PC-9 (cell line): ENCODE measurements around the gene NHSL1. TPM values are rescaled to one million over a fixed set of nuclear protein-coding genes. Genes with fewer than 3 reads are reported as not detected.

ENCODE experiments used
- BruUV-seq: library from RNA; stranded (reverse); fragments of 400-500 nt; replicated peaks from 2 replicates; lab custom pipeline; 2021; lab: Mats Ljungman, UMichigan
- CTCF ChIA-PET: fragments of 300-600 bp; sonication (Branson Sonifier 250); formaldehyde crosslinking; loops from one replicate; lab custom pipeline; 2022; ENCODE audit warnings: antibody characterized with exemption; lab: Charles Lee
- POLR2A ChIA-PET: fragments of 300-600 bp; sonication (Branson Sonifier 250); formaldehyde crosslinking; loops from one replicate; lab custom pipeline; 2022; ENCODE audit warnings: antibody characterized with exemption; ENCODE audit not compliant: unreplicated experiment; lab: Charles Lee
- DNase-seq, 2 experiments: peaks; one replicate each; pipeline versions ENCODE4 v3.0.0 to v3.0.0-alpha.2; 2015 to 2022; ENCODE audit warnings: mixed read lengths in 1 of 2
- H2AFZ ChIP-seq: fragments of 200-600 bp; sonication (generic); 2 replicates; pipeline ENCODE4 v1.8.1; 2017; ENCODE audit warnings: antibody characterized with exemption
- H3F3A ChIP-seq: fragments of 200-600 bp; sonication (generic); 2 replicates; pipeline ENCODE4 v1.8.1; 2017; ENCODE audit warnings: antibody characterized with exemption, mild to moderate bottlenecking, low read depth; ENCODE audit not compliant: insufficient read depth
- H3K27ac ChIP-seq: fragments of 200-600 bp; sonication (generic); 2 replicates; pipeline ENCODE4 v1.6.1; 2016; ENCODE audit warnings: mixed run types
- H3K27me3 ChIP-seq: fragments of 200-600 bp; sonication (generic); 2 replicates; pipeline ENCODE4 v1.6.1; 2016; ENCODE audit warnings: low read depth, mixed run types; ENCODE audit not compliant: insufficient read depth
- H3K36me3 ChIP-seq: fragments of 200-600 bp; sonication (generic); 2 replicates; pipeline ENCODE4 v1.6.1; 2016; ENCODE audit warnings: low read depth, mixed run types
- H3K4me1 ChIP-seq: fragments of 200-600 bp; sonication (generic); replicated peaks from 2 replicates; pipeline ENCODE4 v1.6.1; 2016; ENCODE audit warnings: mixed run types; ENCODE audit not compliant: insufficient read depth
- H3K4me2 ChIP-seq: fragments of 200-600 bp; sonication (generic); 2 replicates; pipeline ENCODE4 v1.6.1; 2017; ENCODE audit warnings: mixed run types
- H3K4me3 ChIP-seq: fragments of 200-600 bp; sonication (generic); 2 replicates; pipeline ENCODE4 v1.6.1; 2016; ENCODE audit warnings: mixed run types
- H3K79me2 ChIP-seq: fragments of 200-600 bp; sonication (generic); 2 replicates; pipeline ENCODE4 v1.6.1; 2017; ENCODE audit warnings: low read depth, mixed run types
- H3K9me2 ChIP-seq: fragments of 200-600 bp; sonication (generic); 2 replicates; pipeline ENCODE4 v1.8.1; 2017; ENCODE audit warnings: mild to moderate bottlenecking; ENCODE audit not compliant: insufficient read depth
- H3K9me3 ChIP-seq: fragments of 200-600 bp; sonication (generic); 2 replicates; pipeline ENCODE4 v1.8.1; 2016; ENCODE audit warnings: low read depth; ENCODE audit not compliant: insufficient read depth
- H4K20me1 ChIP-seq: fragments of 200-600 bp; sonication (generic); 2 replicates; pipeline ENCODE4 v1.8.1; 2017; ENCODE audit not compliant: insufficient read depth
- CTCF ChIP-seq: fragments of 200-600 bp; sonication (generic); conservative IDR thresholded peaks from 2 replicates; pipeline ENCODE4 v1.6.1; 2017; ENCODE audit warnings: mixed run types, antibody characterized with exemption, mild to moderate bottlenecking, moderate library complexity
- EZH2 ChIP-seq: fragments of 200-600 bp; sonication (generic); IDR thresholded peaks from 2 replicates; pipeline ENCODE4 v1.8.0; 2017; ENCODE audit warnings: antibody characterized with exemption, low read depth
- intact Hi-C: fragments of 100-400 bp; cut with micrococcal nuclease; formaldehyde crosslinking; loops from one replicate; pipeline ENCODE4 v1.10.0; 2022; ENCODE audit not compliant: unreplicated experiment
- total RNA-seq: library from RNA; stranded (reverse); gene quantifications from 2 replicates; pipeline ENCODE4 v1.2.3, GENCODE V29; 2021

Gene NHSL1
- total RNA-seq, 1 experiment from 2014 or later, result 17.5 TPM

DNA sequence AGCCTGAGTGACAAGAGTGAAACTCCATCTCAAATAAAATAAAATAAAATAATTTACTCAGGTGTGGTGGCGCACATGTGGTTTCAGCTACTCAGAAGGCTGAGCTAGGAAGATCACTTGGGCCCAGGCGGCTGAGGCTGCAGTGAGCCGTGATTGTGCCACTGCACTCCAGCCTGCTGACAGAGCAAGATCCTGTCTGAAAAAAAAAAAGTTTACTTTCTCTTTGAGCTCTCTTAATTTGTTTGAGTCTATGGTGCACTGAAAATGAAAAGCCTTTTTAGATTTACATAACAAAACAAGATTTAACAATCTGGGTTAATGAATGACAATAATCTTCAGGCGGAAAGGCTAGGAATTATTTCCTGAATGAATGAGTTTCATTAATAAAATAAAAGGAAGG is 23.3 kb upstream of the NHSL1 start:
- ChIA-PET POLR2A (no interaction called here), CTCF (interaction anchor here (0.6 kb wide), 1 partner anchor 74 kb away, joined by 4 read pairs; no protein-coding TSS in a partner anchor)
- Histone ChIP-seq H3F3A (peaks cover 4% of the 10 kb centered on the region; the same call in 1 of the 2 replicates), H2AFZ (no peak overlapping the region), H3K4me1 (no peaks in the 10 kb centered on the region), H3K79me2 (no peaks in the 10 kb centered on the region), H3K9me2 (no peaks in the 10 kb centered on the region; the same call in 1 of the 2 replicates), H4K20me1 (no peaks in the 10 kb centered on the region; the same call in 1 of the 2 replicates), H3K27ac (no peak overlapping the region), H3K4me2 (no peak overlapping the region), H3K4me3 (no peak overlapping the region), H3K36me3 (no peaks in the 10 kb centered on the region), H3K9me3 (no peaks in the 10 kb centered on the region), H3K27me3 (no peaks in the 10 kb centered on the region)
- intact Hi-C loops, result no loop called here
- no peak for DNase-seq
- TF ChIP-seq EZH2 (no peak), CTCF (no peak)
- BruUV-seq, result no TSS peak

DNA sequence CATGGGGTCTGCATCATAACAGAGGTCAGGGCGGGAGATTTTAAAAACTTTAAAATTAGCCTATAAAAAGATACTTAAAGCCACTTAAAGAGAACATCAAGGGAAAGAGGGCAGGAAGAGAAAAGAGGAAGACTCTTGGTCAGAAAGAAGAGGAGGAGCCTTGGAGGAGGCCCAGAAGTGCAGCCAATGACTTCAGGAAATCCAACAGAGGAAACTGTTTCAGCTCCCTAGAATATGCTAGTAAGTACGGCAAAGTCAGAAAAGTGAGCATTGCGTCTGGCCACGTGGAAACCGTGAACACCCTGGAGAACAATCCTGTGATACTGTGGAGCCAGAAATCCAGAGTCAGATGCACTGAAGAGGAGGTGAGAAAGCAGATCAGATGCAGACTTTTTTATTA is 22.5 kb upstream of the NHSL1 start:
- H3K4me1 ChIP-seq, result no peaks in the 10 kb centered on the region
- CTCF ChIA-PET, result no interaction called here
- no TSS peak for BruUV-seq
- H3K36me3 ChIP-seq, result no peaks in the 10 kb centered on the region
- H4K20me1 ChIP-seq, result no peaks in the 10 kb centered on the region; the same call in 1 of the 2 replicates
- H3K79me2 ChIP-seq, result no peaks in the 10 kb centered on the region
- no peak overlapping the region for H3K4me3 ChIP-seq
- no peaks in the 10 kb centered on the region for H3K27me3 ChIP-seq
- H3K9me3 ChIP-seq, result no peaks in the 10 kb centered on the region
- no peak for TF ChIP-seq CTCF
- TF ChIP-seq EZH2, result no peak
- POLR2A ChIA-PET, result no interaction called here
- no peak overlapping the region for H2AFZ ChIP-seq
- no peak overlapping the region for H3K4me2 ChIP-seq
- no peak overlapping the region for H3K27ac ChIP-seq
- intact Hi-C loops, result no loop called here
- H3K9me2 ChIP-seq, result no peaks in the 10 kb centered on the region; the same call in 1 of the 2 replicates
- H3F3A ChIP-seq, result peaks cover 4% of the 10 kb centered on the region; the same call in 1 of the 2 replicates
- no peak for DNase-seq

GRCh38 chr6:138520463-138520862 is 21.2 kb upstream of the NHSL1 start:
- CTCF ChIA-PET, result interaction anchor here (0.7 to 1.1 kb wide), 2 partner anchors 68 to 80 kb away, joined by 4 to 9 read pairs; no protein-coding TSS in a partner anchor
- peaks cover 4% of the 10 kb centered on the region; the same call in 1 of the 2 replicates for H3F3A ChIP-seq
- H3K4me1 ChIP-seq, result no peaks in the 10 kb centered on the region
- H3K27me3 ChIP-seq, result no peaks in the 10 kb centered on the region
- H3K36me3 ChIP-seq, result no peaks in the 10 kb centered on the region
- POLR2A ChIA-PET, result no interaction called here
- peak; percentile 86 for TF ChIP-seq CTCF
- no peak for TF ChIP-seq EZH2
- H2AFZ ChIP-seq, result no peak overlapping the region
- no peak overlapping the region for H3K27ac ChIP-seq
- no TSS peak for BruUV-seq
- no peaks in the 10 kb centered on the region for H3K9me3 ChIP-seq
- no peaks in the 10 kb centered on the region; the same call in 1 of the 2 replicates for H4K20me1 ChIP-seq
- no peaks in the 10 kb centered on the region; the same call in 1 of the 2 replicates for H3K9me2 ChIP-seq
- no peak overlapping the region for H3K4me3 ChIP-seq
- intact Hi-C loops, result no loop called here
- H3K4me2 ChIP-seq, result no peak overlapping the region
- DNase-seq, result no peak
- H3K79me2 ChIP-seq, result no peaks in the 10 kb centered on the region
